H9 (cell line): ENCODE measurements around the gene CCDC88C. TPM values are rescaled to one million over a fixed set of nuclear protein-coding genes. Genes with fewer than 3 reads are reported as not detected.

Experiments used
- DNase-seq: peaks from one replicate; pipeline ENCODE4 v3.0.0-alpha.2; 2017
- H2AFZ ChIP-seq: one replicate; pipeline ENCODE4 v1.6.1; 2013; ENCODE audit warnings: mild to moderate bottlenecking, low read length, control low read depth, moderate library complexity
- H2AK5ac ChIP-seq: 2 replicates; pipeline ENCODE4 v1.6.1; 2013; ENCODE audit warnings: low read length, control low read depth, mixed read lengths; ENCODE audit not compliant: insufficient read length
- H2BK120ac ChIP-seq: one replicate; pipeline ENCODE4 v1.6.1; 2013; ENCODE audit warnings: low read depth, mild to moderate bottlenecking, low read length, control low read depth, inconsistent platforms; ENCODE audit not compliant: poor library complexity, severe bottlenecking
- H2BK12ac ChIP-seq: 2 replicates; pipeline ENCODE4 v1.6.1; 2013; ENCODE audit warnings: low read length, control low read depth, mixed read lengths, low read depth; ENCODE audit not compliant: insufficient read length
- H2BK15ac ChIP-seq: 2 replicates; pipeline ENCODE4 v1.6.1; 2013; ENCODE audit warnings: low read depth, low read length, control low read depth
- H2BK20ac ChIP-seq: one replicate; pipeline ENCODE4 v1.6.1; 2013; ENCODE audit warnings: low read depth, mild to moderate bottlenecking, low read length, control low read depth, inconsistent platforms; ENCODE audit not compliant: poor library complexity, severe bottlenecking
- H2BK5ac ChIP-seq: 2 replicates; pipeline ENCODE4 v1.6.1; 2013; ENCODE audit warnings: low read length, control low read depth, mixed read lengths; ENCODE audit not compliant: insufficient read length
- H3K14ac ChIP-seq: 2 replicates; pipeline ENCODE4 v1.6.1; 2013; ENCODE audit warnings: low read length, control low read depth; ENCODE audit not compliant: insufficient read depth
- H3K18ac ChIP-seq: 2 replicates; pipeline ENCODE4 v1.6.1; 2013; ENCODE audit warnings: low read depth, mild to moderate bottlenecking, mixed read lengths, low read length, control low read depth; ENCODE audit not compliant: insufficient read length
- H3K23ac ChIP-seq: 2 replicates; pipeline ENCODE4 v1.6.1; 2013; ENCODE audit warnings: low read length, control low read depth, mixed read lengths, low read depth; ENCODE audit not compliant: insufficient read length
- H3K23me2 ChIP-seq: 2 replicates; pipeline ENCODE4 v1.6.1; 2013; ENCODE audit warnings: low read depth, mild to moderate bottlenecking, mixed read lengths, low read length, control low read depth; ENCODE audit not compliant: insufficient read length, poor library complexity, severe bottlenecking
- H3K27ac ChIP-seq: 2 replicates; pipeline ENCODE4 v1.5.1; 2013; ENCODE audit warnings: low read length, control low read depth, mixed read lengths, low read depth; ENCODE audit not compliant: insufficient read length
- H3K27me3 ChIP-seq: 2 replicates; pipeline ENCODE4 v1.6.1; 2013; ENCODE audit warnings: low read length, control low read depth, inconsistent platforms; ENCODE audit not compliant: insufficient read depth
- H3K4ac ChIP-seq: 2 replicates; pipeline ENCODE4 v1.6.1; 2013; ENCODE audit warnings: low read depth, mild to moderate bottlenecking, control low read depth, inconsistent platforms, low read length, moderate library complexity
- H3K4me1 ChIP-seq: 2 replicates; pipeline ENCODE4 v1.6.1; 2013; ENCODE audit warnings: low read length, control low read depth, inconsistent platforms; ENCODE audit not compliant: insufficient read depth
- H3K4me2 ChIP-seq: 2 replicates; pipeline ENCODE4 v1.6.1; 2013; ENCODE audit warnings: low read length, control low read depth, mixed read lengths; ENCODE audit not compliant: insufficient read length, insufficient read depth
- H3K56ac ChIP-seq: 2 replicates; pipeline ENCODE4 v1.6.1; 2013; ENCODE audit warnings: low read depth, mild to moderate bottlenecking, mixed read lengths, low read length, control low read depth; ENCODE audit not compliant: insufficient read length
- H3K79me1 ChIP-seq: 2 replicates; pipeline ENCODE4 v1.6.1; 2013; ENCODE audit warnings: low read depth, mild to moderate bottlenecking, moderate library complexity, low read length, control low read depth, inconsistent platforms; ENCODE audit not compliant: insufficient read depth, poor library complexity, severe bottlenecking
- H3K79me2 ChIP-seq: 2 replicates; pipeline ENCODE4 v1.6.1; 2013; ENCODE audit warnings: low read length, control low read depth, inconsistent platforms; ENCODE audit not compliant: insufficient read depth
- H3K9ac ChIP-seq: 2 replicates; pipeline ENCODE4 v1.6.1; 2013; ENCODE audit warnings: low read length, control low read depth, mixed read lengths; ENCODE audit not compliant: insufficient read length; ENCODE audit errors: extremely low read depth
- H3K9me3 ChIP-seq: one replicate; pipeline ENCODE4 v1.6.1; 2013; ENCODE audit warnings: low read depth, low read length, inconsistent platforms; ENCODE audit not compliant: control insufficient read depth
- H3T11ph ChIP-seq: one replicate; pipeline ENCODE4 v1.6.1; 2013; ENCODE audit warnings: mild to moderate bottlenecking, low read length, control low read depth, inconsistent platforms
- H4K20me1 ChIP-seq: one replicate; pipeline ENCODE4 v1.6.1; 2013; ENCODE audit not compliant: control insufficient read depth, insufficient read length, insufficient read depth
- H4K5ac ChIP-seq: 2 replicates; pipeline ENCODE4 v1.6.1; 2013; ENCODE audit warnings: low read depth, mild to moderate bottlenecking, mixed read lengths, low read length, control low read depth; ENCODE audit not compliant: insufficient read length
- H4K8ac ChIP-seq: replicated peaks from 2 replicates; pipeline ENCODE4 v1.6.1; 2013; ENCODE audit warnings: low read length, control low read depth, mixed read lengths, low read depth; ENCODE audit not compliant: insufficient read length
- H4K91ac ChIP-seq: 2 replicates; pipeline ENCODE4 v1.6.1; 2013; ENCODE audit warnings: low read depth, mild to moderate bottlenecking, moderate library complexity, mixed read lengths, low read length, control low read depth; ENCODE audit not compliant: insufficient read length
- H3K27ac Mint-ChIP-seq, 3 experiments: 2 replicates in 2 of 3; 3 replicates in 1 of 3; pipeline ENCODE4 v1.8.0; 2020 to 2021; ENCODE audit warnings: mixed read lengths in 3 of 3, mild to moderate bottlenecking in 1 of 3, moderate library complexity in 1 of 3
- H3K27me3 Mint-ChIP-seq: 2 replicates; pipeline ENCODE4 v1.8.0; 2021; ENCODE audit warnings: low read depth, mild to moderate bottlenecking, moderate library complexity, mixed read lengths
- H3K36me3 Mint-ChIP-seq, 3 experiments: 2 replicates in 2 of 3; 3 replicates in 1 of 3; pipeline ENCODE4 v1.8.0; 2020 to 2021; ENCODE audit warnings: low read depth in 3 of 3, mixed read lengths in 3 of 3; ENCODE audit not compliant: insufficient read depth in 1 of 3
- H3K4me1 Mint-ChIP-seq, 2 experiments: 2 replicates each; pipeline ENCODE4 v1.8.0; 2020; ENCODE audit warnings: mixed read lengths in 2 of 2
- H3K4me3 Mint-ChIP-seq, 2 experiments: 2 replicates in 1 of 2; 3 replicates in 1 of 2; pipeline ENCODE4 v1.8.0; 2020 to 2021; ENCODE audit warnings: mild to moderate bottlenecking in 2 of 2, mixed read lengths in 2 of 2, moderate library complexity in 1 of 2
- H3K9me3 Mint-ChIP-seq, 2 experiments: 2 replicates in 1 of 2; 3 replicates in 1 of 2; pipeline ENCODE4 v1.8.0; 2020; ENCODE audit warnings: mild to moderate bottlenecking in 2 of 2, mixed read lengths in 2 of 2, moderate library complexity in 1 of 2
- CTCF ChIP-seq: fragments of 200-600 bp; sonication (generic); conservative IDR thresholded peaks from 3 replicates; pipeline ENCODE4 v1.8.0; 2021; ENCODE audit warnings: antibody characterized with exemption, mild to moderate bottlenecking
- WGBS: extraction: QIAGEN DNeasy Blood & Tissue Kit; methylation state at CpG from one replicate; pipeline ENCODE4 v1.1.7; 2013; ENCODE audit warnings: missing lambda C conversion rate, low lambda C conversion rate, mixed read lengths; ENCODE audit not compliant: insufficient read length; ENCODE audit errors: extremely low coverage; 5-methylcytosine and 5-hydroxymethylcytosine counted together
- total RNA-seq: library from RNA; stranded (reverse); gene quantifications from 2 replicates; pipeline ENCODE4 v1.2.1, GENCODE V29; 2021

The CCDC88C gene
- total RNA-seq, 1 experiment from 2014 or later: 52.4 TPM

DNA sequence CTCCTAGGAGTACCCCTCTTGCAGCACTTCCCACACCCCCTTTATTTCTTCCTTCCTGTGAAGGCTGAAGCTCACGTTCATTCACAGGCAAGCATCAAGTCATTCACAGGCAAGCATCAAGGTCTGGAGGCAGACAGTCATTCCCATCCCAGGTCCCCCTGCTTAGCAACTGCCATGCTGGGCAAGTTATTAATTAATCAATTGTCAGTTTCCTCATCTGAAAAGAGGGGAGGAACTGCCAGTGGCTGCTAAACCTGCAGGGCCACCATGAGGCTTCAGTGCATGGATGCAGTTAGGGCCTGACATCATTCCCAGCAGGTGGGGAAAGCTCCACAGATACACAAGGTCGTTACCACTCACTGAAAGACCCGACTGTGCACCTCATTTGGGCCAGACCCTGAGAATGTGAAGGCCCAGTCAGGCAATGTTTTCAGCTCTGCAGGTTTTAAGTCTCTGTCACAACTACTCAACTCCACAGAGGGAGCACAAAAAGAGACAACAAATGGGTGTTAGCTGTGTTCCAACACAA is 88.1 kb downstream of the CCDC88C start:
- Histone ChIP-seq H3K23ac (no peak overlapping the region), H3K23me2 (peaks cover 2% of the 10 kb centered on the region), H4K8ac (no peak overlapping the region), H2AFZ (no peak overlapping the region), H3K18ac (no peak overlapping the region), H3K9me3 (no peaks in the 10 kb centered on the region), H4K20me1 (no peaks in the 10 kb centered on the region), H3K4ac (no peak overlapping the region; the same call in 1 of the 2 replicates), H2BK12ac (no peak overlapping the region), H3T11ph (no peak overlapping the region), H2BK15ac (no peak overlapping the region), H2AK5ac (no peak overlapping the region), H3K27me3 (no peaks in the 10 kb centered on the region), H4K91ac (no peak overlapping the region), H3K79me2 (no peaks in the 10 kb centered on the region), H3K79me1 (no peaks in the 10 kb centered on the region), H3K14ac (no peak overlapping the region), H2BK20ac (no peak overlapping the region), H3K4me2 (no peak overlapping the region), H2BK5ac (no peak overlapping the region), H3K56ac (no peak overlapping the region), H2BK120ac (no peak overlapping the region), H4K5ac (no peak overlapping the region), H3K27ac (no peak overlapping the region), H3K4me1 (no peaks in the 10 kb centered on the region), H3K9ac (no peak overlapping the region)
- Mint-ChIP-seq H3K27me3 (no peaks in the 10 kb centered on the region), H3K36me3 (peaks cover 2 to 31% (median 7%) of the 10 kb centered on the region in 3 experiments; a peak in 5 of 7 replicates), H3K4me1 (peaks cover 10 to 18% of the 10 kb centered on the region in 2 experiments), H3K9me3 (no peaks in the 10 kb centered on the region), H3K4me3 (no peak overlapping the region), H3K27ac (peak overlapping the region; percentile 27 to 92 (median 73); a peak in 5 of 7 replicates)
- no peak for DNase-seq
- no peak for TF ChIP-seq CTCF
- no CpG with 5 or more reads among the region's 3 CpGs for WGBS
